T-helper 1 cell treated with Interleukin-12 subunit alpha and Interleukin-12 subunit beta and Interleukin-4 antibody, amounts not matched to agents 30 ng/mL and 1 ng/mL, for 36 hours (primary cell): ENCODE data around the gene RAB37. TPM values are rescaled to one million over a fixed set of nuclear protein-coding genes. Genes with fewer than 3 reads are reported as not detected.

ENCODE experiments used
- total RNA-seq: library from RNA; stranded (reverse); gene quantifications from 2 replicates; pipeline ENCODE4 v1.2.3, GENCODE V29; 2022

The RAB37 gene
- total RNA-seq, 1 donor from 2014 or later, result 56.8 TPM

Other genes starting within 250 kb of the RAB37 start
- not detected in 2 replicates for gene CD300LB, start 205.8 kb upstream of the RAB37 start, total RNA-seq
- 0.80 and 1.3 TPM in 2 replicates for gene CD300C, start 191.1 kb upstream of the RAB37 start, total RNA-seq
- not detected in 2 replicates for gene CD300H, start 169.7 kb upstream of the RAB37 start, total RNA-seq
- gene CD300LD, start 145.0 kb upstream of the RAB37 start, total RNA-seq, result not detected in 2 replicates
- not detected in 2 replicates for gene CD300E, start 113.5 kb upstream of the RAB37 start, total RNA-seq
- not detected in 2 replicates for gene CD300LF, start 24.3 kb upstream of the RAB37 start, total RNA-seq
- gene NHERF1, start 11.4 kb downstream of the RAB37 start, total RNA-seq, result 308 TPM in 2 replicates
- gene NAT9, start 39.1 kb downstream of the RAB37 start, total RNA-seq, result 37.4 and 40.9 TPM in 2 replicates
- gene GRIN2C, start 122.6 kb downstream of the RAB37 start, total RNA-seq, result 0.22 and 0.49 TPM in 2 replicates
- 37.3 and 40.6 TPM in 2 replicates for gene FDXR, start 135.7 kb downstream of the RAB37 start, total RNA-seq
- gene FADS6, start 156.4 kb downstream of the RAB37 start, total RNA-seq, result not detected in 2 replicates
- gene USH1G, start 186.0 kb downstream of the RAB37 start, total RNA-seq, result not detected in 2 replicates
- not detected in 2 replicates for gene OTOP2, start 187.0 kb downstream of the RAB37 start, total RNA-seq
- gene OTOP3, start 198.6 kb downstream of the RAB37 start, total RNA-seq, result not detected in 2 replicates
- gene HID1, start 235.5 kb downstream of the RAB37 start, total RNA-seq, result 0.61 and 1.2 TPM in 2 replicates